IPS-18c (cell line): Measurements from ENCODE around the gene HSP90AB1.

Experiments
- H3K4me3 ChIP-seq: 2 replicates; pipeline ENCODE4 v1.7.0; 2013; ENCODE audit warnings: low read depth, mild to moderate bottlenecking, low read length, moderate library complexity; ENCODE audit not compliant: insufficient read depth
- H3K9me3 ChIP-seq: one replicate; pipeline ENCODE4 v1.6.1; 2013; ENCODE audit warnings: mild to moderate bottlenecking, low read length, moderate library complexity; ENCODE audit not compliant: control insufficient read depth, insufficient read depth

Gene HSP90AB1

GRCh38 chr6:44247338-44248302 lies 719 bp downstream of the HSP90AB1 start:
- Histone ChIP-seq H3K9me3 (peaks cover 2% of the 10 kb centered on the region), H3K4me3 (peak overlapping the region; percentile 99)

GRCh38 chr6:44248579-44248978 lies 1.7 kb downstream of the HSP90AB1 start:
- no peaks in the 10 kb centered on the region for H3K9me3 ChIP-seq
- H3K4me3 ChIP-seq = peak overlapping the region; percentile 99

GRCh38 chr6:44249082-44249748 lies 2.3 kb downstream of the HSP90AB1 start:
- Histone ChIP-seq H3K4me3 (peak overlapping the region; percentile 99), H3K9me3 (no peaks in the 10 kb centered on the region)

GRCh38 chr6:44250067-44250717 lies 3.3 kb downstream of the HSP90AB1 start:
- Histone ChIP-seq H3K9me3 (no peaks in the 10 kb centered on the region), H3K4me3 (no peak overlapping the region)

GRCh38 chr6:44250718-44251123 lies 3.8 kb downstream of the HSP90AB1 start:
- Histone ChIP-seq H3K9me3 (no peaks in the 10 kb centered on the region), H3K4me3 (no peak overlapping the region)

GRCh38 chr6:44251576-44252524 lies 4.9 kb downstream of the HSP90AB1 start:
- H3K9me3 ChIP-seq = no peaks in the 10 kb centered on the region
- H3K4me3 ChIP-seq = no peak overlapping the region

- no peaks in the 10 kb centered on the region for H3K9me3 ChIP-seq
- no peak overlapping the region for H3K4me3 ChIP-seq
Measured at GRCh38 chr6:44253307-44254101, 6.6 kb downstream of the HSP90AB1 start.

- no peaks in the 10 kb centered on the region for H3K9me3 ChIP-seq
- H3K4me3 ChIP-seq = no peak overlapping the region
Measured at GRCh38 chr6:44254191-44255104, 7.5 kb downstream of the HSP90AB1 start.

- H3K9me3 ChIP-seq = no peaks in the 10 kb centered on the region
- H3K4me3 ChIP-seq = no peak overlapping the region
Measured at GRCh38 chr6:44255105-44255808, 8.4 kb downstream of the HSP90AB1 start.

GRCh38 chr6:44255871-44256774 lies 9.2 kb downstream of the HSP90AB1 start:
- H3K9me3 ChIP-seq = no peaks in the 10 kb centered on the region
- peak overlapping the region; percentile 84 for H3K4me3 ChIP-seq

GRCh38 chr6:44256775-44257024 lies 9.8 kb downstream of the HSP90AB1 start:
- H3K4me3 ChIP-seq = peak overlapping the region; percentile 84
- H3K9me3 ChIP-seq = no peaks in the 10 kb centered on the region

GRCh38 chr6:44257025-44257752 lies 10.3 kb downstream of the HSP90AB1 start, which contains the start of gene SLC35B2:
SLC35B2 (minus strand) TSS chr6:44257528; CDS start chr6:44257410, 118 bp downstream.
- no peaks in the 10 kb centered on the region for H3K9me3 ChIP-seq
- H3K4me3 ChIP-seq = peak within 1 kb of the TSS; percentile 84

- Histone ChIP-seq H3K4me3 (peak overlapping the region; percentile 84), H3K9me3 (no peaks in the 10 kb centered on the region)
Measured at GRCh38 chr6:44257753-44258324, 10.9 kb downstream of the HSP90AB1 start.
